Progenitor cell of endocrine pancreas (in vitro differentiated cells): ENCODE data around the gene EIF4E2. TPM values are rescaled to one million over a fixed set of nuclear protein-coding genes. Genes with fewer than 3 reads are reported as not detected.
A peak's percentile ranks its signal among the peaks of the same experiment; 100 is the strongest.

Source experiments
- DNase-seq: peaks from one replicate; pipeline ENCODE4 v3.0.0; 2021; ENCODE audit warnings: low spot score; ENCODE audit not compliant: unreplicated experiment
- H3K27ac Mint-ChIP-seq: 2 replicates; pipeline ENCODE4 v1.8.0; 2021; ENCODE audit warnings: mild to moderate bottlenecking, moderate library complexity, mixed read lengths
- H3K27me3 Mint-ChIP-seq: 2 replicates; pipeline ENCODE4 v1.8.0; 2021; ENCODE audit warnings: mixed read lengths
- H3K36me3 Mint-ChIP-seq: 2 replicates; pipeline ENCODE4 v1.8.0; 2022; ENCODE audit warnings: mixed read lengths; ENCODE audit not compliant: insufficient read depth
- H3K4me1 Mint-ChIP-seq: 2 replicates; pipeline ENCODE4 v1.8.0; 2021; ENCODE audit warnings: low read depth, mixed read lengths
- H3K4me3 Mint-ChIP-seq: 2 replicates; pipeline ENCODE4 v1.8.0; 2021; ENCODE audit warnings: low read depth, mild to moderate bottlenecking, moderate library complexity, mixed read lengths
- H3K9me3 Mint-ChIP-seq: 2 replicates; pipeline ENCODE4 v1.8.0; 2021; ENCODE audit warnings: low read depth, mixed read lengths
- total RNA-seq: library from RNA; stranded (reverse); gene quantifications from 2 replicates; pipeline ENCODE4 v1.2.1, GENCODE V29; 2021
- TF ChIP-seq, protein P1 (sequence below): fragments of 200-600 bp; sonication (generic); IDR thresholded peaks from one replicate; pipeline ENCODE4 v1.5.0; 2021; ENCODE audit warnings: antibody characterized with exemption, mild to moderate bottlenecking; ENCODE audit not compliant: unreplicated experiment

Gene EIF4E2
- total RNA-seq, 1 donor from 2014 or later, result 81.9 TPM

DNA sequence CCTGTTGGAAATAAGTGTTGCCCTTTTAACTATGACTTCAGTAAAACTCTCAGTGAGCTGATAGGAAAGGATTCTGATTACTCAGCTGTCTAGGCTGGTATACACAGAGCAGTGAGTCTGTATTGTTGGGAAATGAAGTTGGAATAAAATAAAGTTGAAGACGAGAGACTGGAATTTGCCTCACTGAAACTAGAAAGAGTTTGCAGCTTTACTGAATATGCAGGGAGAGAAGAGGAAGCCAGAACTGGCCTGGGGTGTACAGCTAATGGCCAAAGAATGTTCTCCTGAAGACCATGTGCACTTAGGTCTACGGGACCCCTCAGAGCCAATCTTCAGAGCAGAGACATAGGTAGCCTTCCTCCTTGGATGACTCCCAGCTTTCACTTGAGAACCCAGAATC lies 26.5 kb downstream of the EIF4E2 start:
- no peaks in the 10 kb centered on the region for H3K27me3 Mint-ChIP-seq
- no peak for DNase-seq
- H3K36me3 Mint-ChIP-seq, result peaks cover 27% of the 10 kb centered on the region
- no peak overlapping the region for H3K4me3 Mint-ChIP-seq
- TF ChIP-seq, protein P1, sequence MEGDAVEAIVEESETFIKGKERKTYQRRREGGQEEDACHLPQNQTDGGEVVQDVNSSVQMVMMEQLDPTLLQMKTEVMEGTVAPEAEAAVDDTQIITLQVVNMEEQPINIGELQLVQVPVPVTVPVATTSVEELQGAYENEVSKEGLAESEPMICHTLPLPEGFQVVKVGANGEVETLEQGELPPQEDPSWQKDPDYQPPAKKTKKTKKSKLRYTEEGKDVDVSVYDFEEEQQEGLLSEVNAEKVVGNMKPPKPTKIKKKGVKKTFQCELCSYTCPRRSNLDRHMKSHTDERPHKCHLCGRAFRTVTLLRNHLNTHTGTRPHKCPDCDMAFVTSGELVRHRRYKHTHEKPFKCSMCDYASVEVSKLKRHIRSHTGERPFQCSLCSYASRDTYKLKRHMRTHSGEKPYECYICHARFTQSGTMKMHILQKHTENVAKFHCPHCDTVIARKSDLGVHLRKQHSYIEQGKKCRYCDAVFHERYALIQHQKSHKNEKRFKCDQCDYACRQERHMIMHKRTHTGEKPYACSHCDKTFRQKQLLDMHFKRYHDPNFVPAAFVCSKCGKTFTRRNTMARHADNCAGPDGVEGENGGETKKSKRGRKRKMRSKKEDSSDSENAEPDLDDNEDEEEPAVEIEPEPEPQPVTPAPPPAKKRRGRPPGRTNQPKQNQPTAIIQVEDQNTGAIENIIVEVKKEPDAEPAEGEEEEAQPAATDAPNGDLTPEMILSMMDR, result no peak
- H3K4me1 Mint-ChIP-seq, result peaks cover 3% of the 10 kb centered on the region
- no peak overlapping the region for H3K27ac Mint-ChIP-seq
- H3K9me3 Mint-ChIP-seq, result no peaks in the 10 kb centered on the region

DNA sequence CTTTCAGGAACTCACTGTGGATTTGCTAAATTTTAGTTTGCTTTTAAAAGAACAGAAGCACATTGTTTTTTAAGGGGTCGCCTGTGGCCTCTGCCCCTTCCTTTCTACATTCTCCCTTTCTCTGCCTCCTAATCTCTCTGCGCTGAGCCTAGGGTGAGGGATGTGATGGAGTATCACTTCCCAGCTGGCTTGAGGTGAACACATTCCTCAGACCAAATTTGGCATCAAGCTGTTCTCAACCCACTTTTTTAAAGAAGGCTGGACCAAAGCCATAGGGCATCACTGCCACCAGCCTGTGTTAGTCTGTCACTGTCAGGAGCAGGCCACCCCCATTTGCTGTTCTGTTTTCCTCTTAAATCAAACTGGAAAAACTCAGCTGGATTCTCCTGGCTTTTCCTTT lies 27.4 kb downstream of the EIF4E2 start:
- Mint-ChIP-seq H3K27ac (no peak overlapping the region), H3K9me3 (no peaks in the 10 kb centered on the region), H3K4me1 (peaks cover 3% of the 10 kb centered on the region), H3K36me3 (peaks cover 26% of the 10 kb centered on the region), H3K4me3 (no peak overlapping the region), H3K27me3 (no peaks in the 10 kb centered on the region)
- DNase-seq, result no peak
- TF ChIP-seq, protein P1, result no peak

DNA sequence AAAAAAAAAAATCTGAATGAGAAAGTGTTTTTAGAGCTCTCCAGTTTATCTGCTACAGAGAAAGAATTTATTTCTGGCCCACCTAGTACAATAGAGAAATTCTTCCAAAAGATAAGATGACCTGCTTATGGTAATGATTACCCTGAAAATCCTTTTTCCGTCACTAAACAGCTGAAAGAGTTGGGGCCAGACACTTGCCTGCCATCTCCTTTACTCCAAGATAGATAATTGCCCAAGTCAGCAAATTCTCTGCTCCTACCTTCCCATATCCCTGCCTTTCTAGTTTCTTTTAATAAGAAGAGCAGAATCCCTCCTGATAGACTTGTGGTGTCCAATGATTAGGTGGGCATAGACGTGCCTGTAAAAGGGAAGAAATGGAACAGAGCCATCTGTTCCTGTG lies 28.1 kb downstream of the EIF4E2 start:
- TF ChIP-seq, protein P1, result no peak
- Mint-ChIP-seq H3K4me1 (peaks cover 3% of the 10 kb centered on the region), H3K27me3 (no peaks in the 10 kb centered on the region), H3K36me3 (peaks cover 24% of the 10 kb centered on the region), H3K27ac (peak overlapping the region; percentile 39), H3K4me3 (no peak overlapping the region), H3K9me3 (no peaks in the 10 kb centered on the region)
- no peak for DNase-seq

DNA sequence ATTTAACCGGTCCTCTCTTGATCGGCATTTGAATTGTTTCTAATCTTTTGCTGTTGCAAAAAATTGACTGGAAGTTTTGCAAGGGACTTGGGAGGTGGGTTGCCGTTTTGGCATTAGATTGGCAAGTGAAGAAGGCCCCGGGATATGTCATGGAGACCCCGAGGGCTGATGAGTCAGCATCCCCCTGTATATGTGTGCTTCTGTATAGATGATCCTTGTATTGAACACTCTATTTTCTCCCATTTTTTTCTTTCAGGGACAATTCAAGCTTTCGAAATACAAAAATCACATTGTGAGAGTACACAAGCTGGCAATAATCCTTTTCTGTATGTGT lies 30.1 kb downstream of the EIF4E2 start:
- no peaks in the 10 kb centered on the region for H3K9me3 Mint-ChIP-seq
- H3K27me3 Mint-ChIP-seq, result no peaks in the 10 kb centered on the region
- H3K36me3 Mint-ChIP-seq, result peaks cover 26% of the 10 kb centered on the region
- H3K4me1 Mint-ChIP-seq, result peaks cover 3% of the 10 kb centered on the region
- H3K4me3 Mint-ChIP-seq, result no peak overlapping the region
- DNase-seq, result no peak
- TF ChIP-seq, protein P1, result no peak
- no peak overlapping the region for H3K27ac Mint-ChIP-seq

DNA sequence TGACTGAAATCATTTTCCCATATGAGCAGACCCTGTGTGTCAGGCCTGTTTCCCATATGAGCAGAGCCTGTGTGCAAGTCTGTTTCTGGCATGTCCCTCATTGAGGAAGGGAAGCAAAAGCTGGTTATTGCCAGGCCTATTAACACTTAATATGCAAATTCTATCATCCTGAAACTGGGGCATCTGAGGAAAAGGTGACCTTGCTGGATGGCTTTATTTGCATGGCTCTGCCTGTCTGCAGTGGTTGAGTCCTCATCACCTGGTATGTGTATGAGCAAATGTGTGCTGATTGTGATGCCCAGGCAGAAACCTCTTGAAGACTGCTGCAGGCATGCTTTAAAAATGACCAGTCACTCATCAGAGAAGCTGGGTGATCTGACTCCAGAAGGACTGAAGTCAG lies 31.2 kb downstream of the EIF4E2 start:
- TF ChIP-seq, protein P1, result no peak
- DNase-seq, result no peak
- Mint-ChIP-seq H3K27me3 (no peaks in the 10 kb centered on the region), H3K36me3 (peaks cover 22% of the 10 kb centered on the region), H3K4me3 (no peak overlapping the region), H3K27ac (no peak overlapping the region), H3K9me3 (no peaks in the 10 kb centered on the region), H3K4me1 (peaks cover 3% of the 10 kb centered on the region)
